ENCODE data around the gene JTB.

DNA sequence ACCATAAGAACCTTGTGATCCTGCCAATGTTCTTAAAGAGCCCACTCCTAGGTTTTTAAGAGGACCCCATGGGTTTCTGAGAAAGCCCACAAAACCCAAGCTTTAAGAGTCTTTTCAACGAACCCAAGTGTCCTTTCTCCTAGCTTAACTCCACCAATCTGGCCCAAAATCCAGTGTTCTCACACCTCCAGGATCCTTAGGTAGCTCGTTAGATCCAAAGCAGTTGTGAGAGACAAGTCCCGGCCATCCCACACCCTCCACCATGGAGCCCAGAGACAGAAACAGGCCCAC, 32.7 kb downstream of the JTB start:
- TF ChIP-seq, protein P1, sequence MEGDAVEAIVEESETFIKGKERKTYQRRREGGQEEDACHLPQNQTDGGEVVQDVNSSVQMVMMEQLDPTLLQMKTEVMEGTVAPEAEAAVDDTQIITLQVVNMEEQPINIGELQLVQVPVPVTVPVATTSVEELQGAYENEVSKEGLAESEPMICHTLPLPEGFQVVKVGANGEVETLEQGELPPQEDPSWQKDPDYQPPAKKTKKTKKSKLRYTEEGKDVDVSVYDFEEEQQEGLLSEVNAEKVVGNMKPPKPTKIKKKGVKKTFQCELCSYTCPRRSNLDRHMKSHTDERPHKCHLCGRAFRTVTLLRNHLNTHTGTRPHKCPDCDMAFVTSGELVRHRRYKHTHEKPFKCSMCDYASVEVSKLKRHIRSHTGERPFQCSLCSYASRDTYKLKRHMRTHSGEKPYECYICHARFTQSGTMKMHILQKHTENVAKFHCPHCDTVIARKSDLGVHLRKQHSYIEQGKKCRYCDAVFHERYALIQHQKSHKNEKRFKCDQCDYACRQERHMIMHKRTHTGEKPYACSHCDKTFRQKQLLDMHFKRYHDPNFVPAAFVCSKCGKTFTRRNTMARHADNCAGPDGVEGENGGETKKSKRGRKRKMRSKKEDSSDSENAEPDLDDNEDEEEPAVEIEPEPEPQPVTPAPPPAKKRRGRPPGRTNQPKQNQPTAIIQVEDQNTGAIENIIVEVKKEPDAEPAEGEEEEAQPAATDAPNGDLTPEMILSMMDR (IDR thresholded peaks at IDR 0.05), result no peak
- TF ChIP-seq POLR2A (IDR thresholded peaks at IDR 0.05) (no peak), EP300 (IDR thresholded peaks at IDR 0.05; ENCODE audit: low read depth) (no peak), POLR2AphosphoS5 (IDR thresholded peaks at IDR 0.05) (no peak)

Data from transverse colon (tissue), 4 donors.